Liver (tissue), 9 donors: ENCODE data around the gene CDT1. TPM values are rescaled to one million over a fixed set of nuclear protein-coding genes. Genes with fewer than 3 reads are reported as not detected.

Experiments
- DNase-seq: peaks from one replicate; pipeline ENCODE4 v3.0.0-alpha.2; 2017; ENCODE audit warnings: low spot score
- H3K27ac ChIP-seq, 2 donors: one replicate each; pipeline ENCODE4 v1.7.0; 2013; ENCODE audit warnings: inconsistent platforms in 2 of 2, low read length in 2 of 2, control low read depth in 1 of 2, low read depth in 1 of 2, mild to moderate bottlenecking in 1 of 2
- H3K27me3 ChIP-seq, 4 donors: one replicate each; pipeline versions ENCODE4 v1.6.1 to v1.7.0; 2013; ENCODE audit warnings: low read length in 3 of 4, inconsistent platforms in 1 of 4, mild to moderate bottlenecking in 1 of 4, moderate library complexity in 1 of 4; ENCODE audit not compliant: control insufficient read depth in 4 of 4, insufficient read depth in 4 of 4
- H3K36me3 ChIP-seq, 4 donors: one replicate each; pipeline versions ENCODE4 v1.6.1 to v1.7.0; 2013; ENCODE audit warnings: low read length in 3 of 4, mild to moderate bottlenecking in 3 of 4, low read depth in 1 of 4, moderate library complexity in 1 of 4; ENCODE audit not compliant: control insufficient read depth in 4 of 4, insufficient read depth in 3 of 4
- H3K4me1 ChIP-seq, 4 donors: one replicate each; pipeline versions ENCODE4 v1.6.1 to v1.7.0; 2013; ENCODE audit warnings: low read length in 3 of 4, mild to moderate bottlenecking in 3 of 4, moderate library complexity in 1 of 4; ENCODE audit not compliant: control insufficient read depth in 4 of 4, insufficient read depth in 4 of 4
- H3K4me3 ChIP-seq, 3 donors: one replicate each; pipeline versions ENCODE4 v1.6.1 to v1.7.0; 2013; ENCODE audit warnings: low read length in 3 of 3, control low read depth in 1 of 3, low read depth in 1 of 3, mild to moderate bottlenecking in 1 of 3
- H3K9ac ChIP-seq, 2 donors: one replicate each; pipeline ENCODE4 v1.7.0; 2013; ENCODE audit warnings: low read length in 2 of 2, mild to moderate bottlenecking in 2 of 2, moderate library complexity in 2 of 2, control low read depth in 1 of 2, low read depth in 1 of 2
- H3K9me3 ChIP-seq, 4 donors: one replicate each; pipeline versions ENCODE4 v1.6.1 to v1.7.0; 2013; ENCODE audit warnings: low read length in 3 of 4; ENCODE audit not compliant: control insufficient read depth in 4 of 4
- EGR1 ChIP-seq, 2 donors: IDR thresholded peaks; 2 replicates each; pipeline ENCODE4 v1.6.1; 2016 to 2018; ENCODE audit warnings: antibody characterized with exemption in 2 of 2, low read depth in 2 of 2
- FOXA1 ChIP-seq: IDR thresholded peaks from 2 replicates; pipeline ENCODE4 v1.6.1; 2016; ENCODE audit warnings: antibody characterized with exemption
- FOXA2 ChIP-seq: IDR thresholded peaks from 2 replicates; pipeline ENCODE4 v1.6.1; 2016; ENCODE audit warnings: antibody characterized with exemption
- GABPA ChIP-seq, 2 donors: IDR thresholded peaks in 1 of 2; conservative IDR thresholded peaks in 1 of 2; 2 replicates each; pipeline ENCODE4 v1.6.1; 2016; ENCODE audit warnings: antibody characterized with exemption in 2 of 2, mild to moderate bottlenecking in 1 of 2, moderate library complexity in 1 of 2
- HNF4A ChIP-seq, 2 donors: conservative IDR thresholded peaks; 2 replicates each; pipeline ENCODE4 v1.6.1; 2016; ENCODE audit warnings: antibody characterized with exemption in 2 of 2, mild to moderate bottlenecking in 2 of 2
- HNF4G ChIP-seq: IDR thresholded peaks from 2 replicates; pipeline ENCODE4 v1.6.1; 2016; ENCODE audit warnings: antibody characterized with exemption
- JUND ChIP-seq, 2 donors: IDR thresholded peaks; 2 replicates each; pipeline ENCODE4 v1.6.1; 2016; ENCODE audit warnings: antibody characterized with exemption in 2 of 2
- NR2F2 ChIP-seq: IDR thresholded peaks from 2 replicates; pipeline ENCODE4 v1.6.1; 2016; ENCODE audit warnings: antibody characterized with exemption
- RAD21 ChIP-seq, 2 donors: IDR thresholded peaks; 2 replicates each; pipeline ENCODE4 v1.6.1; 2016; ENCODE audit warnings: antibody characterized with exemption in 2 of 2, mild to moderate bottlenecking in 2 of 2
- RXRA ChIP-seq, 2 donors: IDR thresholded peaks; 2 replicates each; pipeline ENCODE4 v1.6.1; 2017 to 2018; ENCODE audit warnings: antibody characterized with exemption in 2 of 2, mild to moderate bottlenecking in 1 of 2
- SP1 ChIP-seq: IDR thresholded peaks from 2 replicates; pipeline ENCODE4 v1.6.1; 2018; ENCODE audit warnings: antibody characterized with exemption, mild to moderate bottlenecking
- TAF1 ChIP-seq: conservative IDR thresholded peaks from 2 replicates; pipeline ENCODE4 v1.6.1; 2016; ENCODE audit warnings: antibody characterized with exemption, mild to moderate bottlenecking
- YY1 ChIP-seq: IDR thresholded peaks from 2 replicates; pipeline ENCODE4 v1.6.1; 2016; ENCODE audit warnings: antibody characterized with exemption, mild to moderate bottlenecking
- WGBS: extraction: QIAGEN DNeasy Blood & Tissue Kit; methylation state at CpG from one replicate; pipeline ENCODE4 v1.1.7; 2013; 5-methylcytosine and 5-hydroxymethylcytosine counted together
- polyA plus RNA-seq, 2 donors: library from polyadenylated mRNA; stranded (reverse) in 1 of 2; unstranded in 1 of 2; fragments of 200-250 nt in 1 of 2; fragments of >200 nt in 1 of 2; fragmentation: Nextera tagmentation in 1 of 2; extraction: Ambion mirVana in 1 of 2; gene quantifications; one replicate each; pipeline versions ENCODE4 v1.2.1 to v1.2.3, GENCODE V29; 2013 to 2015
- total RNA-seq, 2 donors: library from RNA; depleted of rRNA; stranded (reverse); fragments of >200 nt; gene quantifications; one replicate each; pipeline ENCODE4 v1.2.3, GENCODE V29; 2014
- TF ChIP-seq, protein P1 (sequence below): IDR thresholded peaks from 2 replicates; pipeline ENCODE4 v1.6.1; 2016; ENCODE audit warnings: antibody characterized with exemption
- TF ChIP-seq, protein P2 (sequence below): IDR thresholded peaks from 2 replicates; pipeline ENCODE4 v1.6.1; 2016; ENCODE audit warnings: antibody characterized with exemption, mild to moderate bottlenecking
- TF ChIP-seq, protein P3 (sequence below): IDR thresholded peaks from 2 replicates; pipeline ENCODE4 v1.6.1; 2016; ENCODE audit warnings: antibody characterized with exemption
- TF ChIP-seq, protein P4 (sequence below): IDR thresholded peaks from 2 replicates; pipeline ENCODE4 v1.6.1; 2016; ENCODE audit warnings: antibody characterized with exemption
- TF ChIP-seq, protein P5 (sequence below): fragments of 150-350 bp; IDR thresholded peaks from 2 replicates; pipeline ENCODE4 v1.5.1; 2017; ENCODE audit warnings: improper control_type of control experiment, low read depth, low read length; ENCODE audit not compliant: missing input control
- donor health status: healthy.
- donor health status: healthy.
- donor health status: healthy.
- donor health status: healthy.
- donor health status: healthy.

CDT1 gene
- total and polyA plus RNA-seq, 4 donors, result 0.08 to 37.6 (median 0.93) TPM

DNA sequence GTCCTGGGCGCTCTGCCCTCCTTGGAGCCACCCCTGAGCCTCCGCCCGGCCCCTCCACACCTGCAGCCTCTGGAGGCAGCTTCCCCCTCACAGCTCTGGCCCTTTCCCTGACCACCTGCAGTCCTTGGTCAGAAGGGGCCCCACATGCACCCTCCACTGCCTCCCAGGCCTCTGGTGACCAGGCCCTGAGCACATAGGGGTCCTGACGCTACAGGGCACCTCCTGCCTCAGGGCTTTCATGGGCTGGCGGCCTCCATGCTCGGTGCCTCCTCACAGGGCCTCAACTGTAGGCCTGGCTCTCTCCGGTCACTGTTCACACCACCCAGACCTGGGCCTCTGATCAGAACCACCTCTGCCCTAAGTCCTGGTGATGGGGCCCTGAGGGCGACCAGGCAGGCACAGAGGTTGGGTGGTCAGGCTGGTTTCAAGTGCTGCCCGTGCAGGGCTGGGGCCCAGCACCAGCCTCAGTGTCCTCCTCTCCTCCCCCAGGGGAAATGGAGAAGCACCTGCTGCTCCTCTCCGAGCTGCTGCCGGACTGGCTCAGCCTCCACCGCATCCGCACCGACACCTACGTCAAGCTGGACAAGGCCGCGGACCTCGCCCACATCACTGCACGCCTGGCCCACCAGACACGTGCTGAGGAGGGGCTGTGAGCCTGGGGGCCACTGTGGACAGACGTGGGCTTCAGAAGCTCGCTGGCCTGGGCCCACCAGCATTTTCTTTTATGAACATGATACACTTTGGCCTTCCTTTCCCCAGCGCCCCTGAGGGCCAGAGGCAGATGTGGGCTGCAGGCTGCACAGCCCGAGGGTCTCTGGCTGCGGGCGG lies 4.3 kb downstream of the CDT1 start:
- 95% methylated on average over 26 of the region's 26 CpGs for whole genome bisulfite sequencing
- H3K27me3 ChIP-seq, result no peaks in the 10 kb centered on the region
- H3K27ac ChIP-seq, result no peak overlapping the region
- H3K4me1 ChIP-seq, result peaks cover 13 to 36% (median 24%) of the 10 kb centered on the region in 4 donors
- DNase-seq, result no peak
- H3K9me3 ChIP-seq, result no peaks in the 10 kb centered on the region
- no peak for TF ChIP-seq TAF1
- TF ChIP-seq, protein P1, sequence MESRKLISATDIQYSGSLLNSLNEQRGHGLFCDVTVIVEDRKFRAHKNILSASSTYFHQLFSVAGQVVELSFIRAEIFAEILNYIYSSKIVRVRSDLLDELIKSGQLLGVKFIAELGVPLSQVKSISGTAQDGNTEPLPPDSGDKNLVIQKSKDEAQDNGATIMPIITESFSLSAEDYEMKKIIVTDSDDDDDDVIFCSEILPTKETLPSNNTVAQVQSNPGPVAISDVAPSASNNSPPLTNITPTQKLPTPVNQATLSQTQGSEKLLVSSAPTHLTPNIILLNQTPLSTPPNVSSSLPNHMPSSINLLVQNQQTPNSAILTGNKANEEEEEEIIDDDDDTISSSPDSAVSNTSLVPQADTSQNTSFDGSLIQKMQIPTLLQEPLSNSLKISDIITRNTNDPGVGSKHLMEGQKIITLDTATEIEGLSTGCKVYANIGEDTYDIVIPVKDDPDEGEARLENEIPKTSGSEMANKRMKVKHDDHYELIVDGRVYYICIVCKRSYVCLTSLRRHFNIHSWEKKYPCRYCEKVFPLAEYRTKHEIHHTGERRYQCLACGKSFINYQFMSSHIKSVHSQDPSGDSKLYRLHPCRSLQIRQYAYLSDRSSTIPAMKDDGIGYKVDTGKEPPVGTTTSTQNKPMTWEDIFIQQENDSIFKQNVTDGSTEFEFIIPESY, result no peak
- no peak for TF ChIP-seq FOXA2
- no peak for TF ChIP-seq JUND (IDR thresholded peaks at IDR 0.05)
- TF ChIP-seq, protein P2, sequence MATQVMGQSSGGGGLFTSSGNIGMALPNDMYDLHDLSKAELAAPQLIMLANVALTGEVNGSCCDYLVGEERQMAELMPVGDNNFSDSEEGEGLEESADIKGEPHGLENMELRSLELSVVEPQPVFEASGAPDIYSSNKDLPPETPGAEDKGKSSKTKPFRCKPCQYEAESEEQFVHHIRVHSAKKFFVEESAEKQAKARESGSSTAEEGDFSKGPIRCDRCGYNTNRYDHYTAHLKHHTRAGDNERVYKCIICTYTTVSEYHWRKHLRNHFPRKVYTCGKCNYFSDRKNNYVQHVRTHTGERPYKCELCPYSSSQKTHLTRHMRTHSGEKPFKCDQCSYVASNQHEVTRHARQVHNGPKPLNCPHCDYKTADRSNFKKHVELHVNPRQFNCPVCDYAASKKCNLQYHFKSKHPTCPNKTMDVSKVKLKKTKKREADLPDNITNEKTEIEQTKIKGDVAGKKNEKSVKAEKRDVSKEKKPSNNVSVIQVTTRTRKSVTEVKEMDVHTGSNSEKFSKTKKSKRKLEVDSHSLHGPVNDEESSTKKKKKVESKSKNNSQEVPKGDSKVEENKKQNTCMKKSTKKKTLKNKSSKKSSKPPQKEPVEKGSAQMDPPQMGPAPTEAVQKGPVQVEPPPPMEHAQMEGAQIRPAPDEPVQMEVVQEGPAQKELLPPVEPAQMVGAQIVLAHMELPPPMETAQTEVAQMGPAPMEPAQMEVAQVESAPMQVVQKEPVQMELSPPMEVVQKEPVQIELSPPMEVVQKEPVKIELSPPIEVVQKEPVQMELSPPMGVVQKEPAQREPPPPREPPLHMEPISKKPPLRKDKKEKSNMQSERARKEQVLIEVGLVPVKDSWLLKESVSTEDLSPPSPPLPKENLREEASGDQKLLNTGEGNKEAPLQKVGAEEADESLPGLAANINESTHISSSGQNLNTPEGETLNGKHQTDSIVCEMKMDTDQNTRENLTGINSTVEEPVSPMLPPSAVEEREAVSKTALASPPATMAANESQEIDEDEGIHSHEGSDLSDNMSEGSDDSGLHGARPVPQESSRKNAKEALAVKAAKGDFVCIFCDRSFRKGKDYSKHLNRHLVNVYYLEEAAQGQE, result no peak
- TF ChIP-seq NR2F2, result no peak
- TF ChIP-seq, protein P3, sequence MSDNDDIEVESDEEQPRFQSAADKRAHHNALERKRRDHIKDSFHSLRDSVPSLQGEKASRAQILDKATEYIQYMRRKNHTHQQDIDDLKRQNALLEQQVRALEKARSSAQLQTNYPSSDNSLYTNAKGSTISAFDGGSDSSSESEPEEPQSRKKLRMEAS, result no peak
- TF ChIP-seq HNF4A (conservative IDR thresholded peaks at IDR 0.05), result no peak
- no peak for TF ChIP-seq GABPA (IDR thresholded peaks at IDR 0.05 in 1 of 2, conservative IDR thresholded peaks at IDR 0.05 in 1 of 2)
- TF ChIP-seq, protein P4, sequence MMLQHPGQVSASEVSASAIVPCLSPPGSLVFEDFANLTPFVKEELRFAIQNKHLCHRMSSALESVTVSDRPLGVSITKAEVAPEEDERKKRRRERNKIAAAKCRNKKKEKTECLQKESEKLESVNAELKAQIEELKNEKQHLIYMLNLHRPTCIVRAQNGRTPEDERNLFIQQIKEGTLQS, result no peak
- no peak for TF ChIP-seq FOXA1
- TF ChIP-seq SP1, result no peak
- TF ChIP-seq YY1, result no peak
- no peak for TF ChIP-seq RAD21 (IDR thresholded peaks at IDR 0.05)
- no peak for TF ChIP-seq RXRA (IDR thresholded peaks at IDR 0.05)
- TF ChIP-seq HNF4G, result no peak
- no peak for TF ChIP-seq EGR1 (IDR thresholded peaks at IDR 0.05; ENCODE audit: low read depth in 2 of 2)
- TF ChIP-seq, protein P5, sequence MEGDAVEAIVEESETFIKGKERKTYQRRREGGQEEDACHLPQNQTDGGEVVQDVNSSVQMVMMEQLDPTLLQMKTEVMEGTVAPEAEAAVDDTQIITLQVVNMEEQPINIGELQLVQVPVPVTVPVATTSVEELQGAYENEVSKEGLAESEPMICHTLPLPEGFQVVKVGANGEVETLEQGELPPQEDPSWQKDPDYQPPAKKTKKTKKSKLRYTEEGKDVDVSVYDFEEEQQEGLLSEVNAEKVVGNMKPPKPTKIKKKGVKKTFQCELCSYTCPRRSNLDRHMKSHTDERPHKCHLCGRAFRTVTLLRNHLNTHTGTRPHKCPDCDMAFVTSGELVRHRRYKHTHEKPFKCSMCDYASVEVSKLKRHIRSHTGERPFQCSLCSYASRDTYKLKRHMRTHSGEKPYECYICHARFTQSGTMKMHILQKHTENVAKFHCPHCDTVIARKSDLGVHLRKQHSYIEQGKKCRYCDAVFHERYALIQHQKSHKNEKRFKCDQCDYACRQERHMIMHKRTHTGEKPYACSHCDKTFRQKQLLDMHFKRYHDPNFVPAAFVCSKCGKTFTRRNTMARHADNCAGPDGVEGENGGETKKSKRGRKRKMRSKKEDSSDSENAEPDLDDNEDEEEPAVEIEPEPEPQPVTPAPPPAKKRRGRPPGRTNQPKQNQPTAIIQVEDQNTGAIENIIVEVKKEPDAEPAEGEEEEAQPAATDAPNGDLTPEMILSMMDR, result no peak
- H3K9ac ChIP-seq, result no peak overlapping the region
- H3K36me3 ChIP-seq, result peaks cover 0 to 8% (median 3%) of the 10 kb centered on the region in 4 donors
- H3K4me3 ChIP-seq, result no peak overlapping the region
